IPS DF 4.7 (cell line): ENCODE results near the gene ZBTB2.

Experiments
- DNase-seq: peaks from one replicate; pipeline ENCODE4 v3.0.0-alpha.2; 2013; ENCODE audit warnings: low spot score; ENCODE audit errors: extremely low read depth

ZBTB2 gene, protein sequence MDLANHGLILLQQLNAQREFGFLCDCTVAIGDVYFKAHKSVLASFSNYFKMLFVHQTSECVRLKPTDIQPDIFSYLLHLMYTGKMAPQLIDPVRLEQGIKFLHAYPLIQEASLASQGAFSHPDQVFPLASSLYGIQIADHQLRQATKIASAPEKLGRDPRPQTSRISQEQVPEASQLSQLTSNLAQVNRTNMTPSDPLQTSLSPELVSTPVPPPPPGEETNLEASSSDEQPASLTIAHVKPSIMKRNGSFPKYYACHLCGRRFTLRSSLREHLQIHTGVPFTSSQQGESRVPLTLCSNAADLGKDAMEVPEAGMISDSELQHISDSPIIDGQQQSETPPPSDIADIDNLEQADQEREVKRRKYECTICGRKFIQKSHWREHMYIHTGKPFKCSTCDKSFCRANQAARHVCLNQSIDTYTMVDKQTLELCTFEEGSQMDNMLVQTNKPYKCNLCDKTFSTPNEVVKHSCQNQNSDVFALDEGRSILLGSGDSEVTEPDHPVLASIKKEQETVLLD

DNA sequence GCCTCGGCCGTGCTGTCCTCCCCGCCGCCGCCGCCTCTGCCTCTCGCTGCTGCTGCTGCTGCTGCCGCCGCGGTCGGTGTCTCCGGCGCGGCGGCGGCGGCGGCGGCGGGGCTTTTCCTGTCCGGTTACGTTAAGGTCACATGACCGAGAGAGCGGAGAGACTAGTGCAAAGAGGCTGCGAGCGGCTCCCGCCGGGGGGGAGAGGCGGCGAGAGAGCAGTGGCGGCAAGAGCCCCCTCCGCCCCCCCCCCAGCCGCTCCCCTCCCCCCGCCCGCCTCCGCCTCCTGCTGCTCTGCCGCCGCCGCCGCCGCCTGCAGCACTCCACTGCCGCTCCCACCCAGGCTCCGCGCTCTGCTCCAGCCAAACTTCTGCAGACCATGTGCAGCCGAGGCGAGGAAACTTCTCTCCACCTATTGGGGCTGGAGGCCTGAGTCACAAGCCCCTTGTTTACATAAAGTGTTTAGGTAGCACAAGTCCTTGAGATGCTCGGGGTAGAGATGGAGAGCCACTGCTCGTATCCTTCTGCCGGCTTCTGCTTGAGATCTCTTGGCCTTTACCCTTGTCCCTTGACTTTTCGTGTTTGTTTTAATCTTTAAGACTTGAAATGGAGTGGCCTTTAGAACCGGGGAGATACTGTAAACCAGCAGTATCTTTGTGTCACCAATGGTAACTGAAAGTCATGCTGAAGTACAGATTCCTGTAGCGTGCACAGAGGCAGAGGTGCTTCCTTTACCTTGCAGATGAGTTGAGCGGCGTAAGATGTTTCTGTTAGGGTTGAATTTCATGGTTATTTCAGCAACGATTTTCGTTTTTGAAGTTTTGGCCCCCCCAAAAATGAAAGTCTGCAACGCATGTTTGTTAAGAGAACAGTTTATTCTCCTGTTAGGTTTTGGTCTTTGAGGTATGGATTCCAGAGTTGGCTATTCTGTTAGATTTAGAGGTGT is at the start of gene ZBTB2:
Gene ZBTB2 (minus strand): TSS at position 89 of the 943 bp plus-strand sequence. CDS start 17,922 bp downstream, outside the sequence.
- DNase-seq, result no peak

GRCh38 chr6:151440930-151441329 is 49.6 kb upstream of the ZBTB2 start:
- no peak for DNase-seq

DNA sequence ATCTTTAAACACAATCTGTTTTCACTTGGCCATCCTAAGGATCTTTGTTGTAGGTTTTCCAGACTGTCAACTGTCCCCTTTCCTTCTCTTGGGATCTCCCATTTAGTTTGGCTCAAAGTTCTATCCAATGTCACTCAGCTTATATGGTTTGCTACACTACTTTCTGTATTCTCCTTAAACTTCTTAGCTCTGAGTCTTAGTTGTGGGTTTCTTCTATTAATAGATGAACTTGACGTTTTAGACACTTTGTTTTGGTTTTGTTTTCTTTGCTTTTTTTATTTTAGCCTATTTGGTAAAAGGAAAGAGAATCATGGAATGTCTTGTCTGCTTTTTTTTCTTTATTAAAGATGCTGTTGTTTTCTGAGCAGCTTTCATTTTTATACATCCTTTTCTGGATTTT is 49.1 kb upstream of the ZBTB2 start:
- DNase-seq, result no peak

DNA sequence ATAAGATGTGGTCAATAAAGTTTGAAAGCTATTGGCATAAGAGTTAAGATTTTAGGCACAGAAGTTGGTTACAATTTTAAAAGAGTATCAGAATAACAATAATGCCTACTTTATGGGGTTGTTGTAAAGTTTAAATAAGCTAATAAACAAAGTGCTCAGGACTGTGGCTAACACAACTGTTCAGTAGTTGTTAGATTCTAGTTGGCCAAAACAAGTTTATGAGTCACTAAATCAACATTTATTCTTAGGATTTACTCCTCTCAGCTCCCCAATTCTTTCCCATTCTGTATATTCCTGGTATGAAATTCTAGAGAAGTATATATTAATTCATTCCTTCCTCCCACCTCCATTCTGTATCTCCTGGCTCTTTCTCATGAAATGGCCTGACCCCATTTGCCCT is 46.0 kb upstream of the ZBTB2 start:
- no peak for DNase-seq

DNA sequence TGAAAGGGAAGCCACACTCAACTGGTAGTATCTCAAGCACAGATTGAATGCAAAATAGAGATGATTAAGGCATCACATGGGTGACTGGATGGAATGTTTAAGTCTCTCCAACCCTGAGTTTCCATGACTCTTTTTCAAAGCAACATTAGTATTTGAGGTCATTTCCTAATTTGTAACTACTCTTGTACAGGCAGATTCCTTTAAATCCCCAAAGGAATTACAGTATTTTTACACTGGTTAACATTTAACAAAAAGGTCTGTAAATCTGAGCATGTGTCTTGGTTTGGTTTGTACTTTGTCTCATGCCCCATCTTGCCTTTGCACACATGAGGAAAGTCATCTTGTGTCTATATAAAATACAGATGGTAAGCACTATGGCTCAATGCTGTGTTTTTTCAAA is 45.4 kb upstream of the ZBTB2 start:
- no peak for DNase-seq

DNA sequence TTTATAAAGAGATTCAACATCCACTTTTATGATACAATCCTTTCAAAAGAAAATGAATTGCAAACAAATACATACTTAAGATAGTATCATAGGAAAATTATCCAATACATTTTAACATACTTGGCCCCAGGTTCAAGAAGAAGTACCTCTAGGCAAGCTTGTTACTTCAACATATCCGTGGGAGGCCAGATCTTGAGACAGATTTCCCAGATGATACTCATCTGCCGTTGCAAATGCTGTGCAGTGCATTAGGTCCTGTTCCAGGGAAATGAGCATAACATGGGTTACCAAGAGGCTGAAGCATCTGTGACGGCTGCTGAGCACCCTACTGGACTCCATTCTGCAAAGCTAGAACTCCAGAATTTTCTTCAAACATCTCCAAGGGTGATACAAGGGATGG is 44.9 kb upstream of the ZBTB2 start:
- no peak for DNase-seq

GRCh38 chr6:151434369-151434768 is 43.0 kb upstream of the ZBTB2 start:
- DNase-seq, result no peak

DNA sequence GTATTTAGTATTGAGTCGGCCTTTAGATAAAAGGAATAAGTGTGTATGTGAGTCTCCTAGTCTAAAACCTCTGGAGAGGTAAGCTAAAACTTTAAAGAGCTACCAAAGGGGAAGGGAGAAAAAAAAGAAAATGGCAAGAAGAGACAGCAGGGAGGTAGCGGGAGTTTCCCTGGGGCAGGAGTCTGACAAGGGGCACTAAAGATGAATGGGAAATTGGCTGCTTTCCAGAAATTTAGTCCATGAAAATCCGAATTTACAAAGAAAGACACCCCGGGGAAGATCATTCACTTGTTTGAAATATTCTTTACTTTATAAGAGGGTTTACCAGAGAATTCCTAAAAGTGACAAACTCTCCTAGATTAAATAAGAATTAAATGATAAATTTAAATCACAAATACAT is 41.3 kb upstream of the ZBTB2 start:
- no peak for DNase-seq

- no peak for DNase-seq
Observed at GRCh38 chr6:151431337-151431736, 40.0 kb upstream of the ZBTB2 start.

- DNase-seq, result no peak
Observed at GRCh38 chr6:151430886-151431285, 39.5 kb upstream of the ZBTB2 start.

- DNase-seq, result no peak
Observed at GRCh38 chr6:151428093-151428735, 36.9 kb upstream of the ZBTB2 start.

- no peak for DNase-seq
Observed at GRCh38 chr6:151425561-151425960, 34.2 kb upstream of the ZBTB2 start.

GRCh38 chr6:151422981-151423380 is 31.6 kb upstream of the ZBTB2 start:
- DNase-seq, result no peak

GRCh38 chr6:151417477-151417876 is 26.1 kb upstream of the ZBTB2 start:
- no peak for DNase-seq

- DNase-seq, result no peak
Observed at GRCh38 chr6:151414641-151415260, 23.4 kb upstream of the ZBTB2 start.

- no peak for DNase-seq
Observed at GRCh38 chr6:151413372-151414145, 22.2 kb upstream of the ZBTB2 start.

GRCh38 chr6:151412909-151413308 is 21.6 kb upstream of the ZBTB2 start:
- no peak for DNase-seq

DNA sequence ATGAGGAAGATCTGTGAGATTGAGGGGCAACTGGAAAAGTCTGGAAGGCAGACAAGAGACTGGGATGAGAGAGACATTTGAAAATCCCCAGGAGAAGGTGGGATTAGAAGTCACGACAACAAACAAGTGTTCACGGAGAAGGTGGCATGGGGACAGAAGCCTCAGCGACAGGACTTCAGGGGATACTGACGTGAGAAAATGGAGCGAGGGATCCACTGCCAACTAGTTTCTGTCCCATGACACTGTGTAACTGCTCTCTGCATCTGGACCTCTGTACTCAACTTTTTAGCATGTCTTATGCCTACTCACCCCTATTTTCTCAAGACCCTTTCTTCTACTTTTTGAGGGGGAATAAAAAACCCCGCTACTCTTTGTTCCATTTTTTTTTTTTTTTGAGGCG is 18.3 kb upstream of the ZBTB2 start:
- no peak for DNase-seq

- DNase-seq, result no peak
Observed at GRCh38 chr6:151409260-151409659, 17.9 kb upstream of the ZBTB2 start.

DNA sequence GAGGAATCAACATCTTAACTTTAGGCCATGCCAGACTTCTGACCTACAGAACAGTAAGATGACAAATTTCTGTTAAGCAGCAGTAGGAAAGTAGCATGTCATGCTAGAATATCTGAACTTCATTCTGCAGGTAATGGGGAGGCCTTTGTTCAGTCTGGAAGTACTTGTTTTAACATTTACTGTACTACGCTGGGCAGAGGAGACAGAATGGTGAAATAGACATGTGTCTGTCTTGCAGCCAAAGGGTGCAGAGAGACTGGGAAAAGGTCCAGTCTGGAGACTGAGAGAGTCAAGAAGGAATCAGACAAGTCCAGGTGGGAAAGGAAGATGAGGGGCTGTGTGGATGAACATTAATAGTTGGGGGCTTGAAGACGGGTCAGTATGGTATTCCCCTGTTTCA is 17.5 kb upstream of the ZBTB2 start:
- DNase-seq, result no peak
